HG03108 (cell line): Measurements from ENCODE around the gene DPP8.

Source experiments
- ATAC-seq: cut with Tn5 transposase; IDR thresholded peaks from one replicate; pipeline ENCODE4 v1.9.1; 2021; ENCODE audit warnings: moderate library complexity; ENCODE audit not compliant: unreplicated experiment

DPP8 gene

DNA sequence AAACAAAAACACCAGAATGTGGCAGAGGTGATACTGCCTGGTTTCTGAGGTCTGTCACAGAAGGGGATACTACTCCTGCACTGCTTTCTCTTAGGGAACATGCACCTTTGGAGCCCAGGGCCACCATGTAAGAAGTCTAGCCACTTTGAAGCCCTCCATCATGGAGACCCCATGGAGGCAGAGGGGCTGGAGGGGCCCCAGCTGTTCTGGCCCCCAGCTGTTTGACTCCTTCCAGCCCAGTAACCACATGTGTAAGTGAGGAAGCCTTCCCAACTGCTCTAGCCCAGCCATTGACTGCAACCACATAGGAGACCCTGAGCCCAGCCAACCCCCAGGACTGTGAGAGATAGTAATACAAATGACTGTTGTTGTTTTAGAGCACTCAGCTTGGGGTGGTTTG, 85.8 kb downstream of the DPP8 start:
- ATAC-seq, result no peak

- no peak for ATAC-seq
Observed at GRCh38 chr15:65426216-65426853, 91.2 kb downstream of the DPP8 start.

GRCh38 chr15:65424683-65425082, 92.8 kb downstream of the DPP8 start:
- no peak for ATAC-seq

- no peak for ATAC-seq
Observed at GRCh38 chr15:65423976-65424679, 93.4 kb downstream of the DPP8 start.

DNA sequence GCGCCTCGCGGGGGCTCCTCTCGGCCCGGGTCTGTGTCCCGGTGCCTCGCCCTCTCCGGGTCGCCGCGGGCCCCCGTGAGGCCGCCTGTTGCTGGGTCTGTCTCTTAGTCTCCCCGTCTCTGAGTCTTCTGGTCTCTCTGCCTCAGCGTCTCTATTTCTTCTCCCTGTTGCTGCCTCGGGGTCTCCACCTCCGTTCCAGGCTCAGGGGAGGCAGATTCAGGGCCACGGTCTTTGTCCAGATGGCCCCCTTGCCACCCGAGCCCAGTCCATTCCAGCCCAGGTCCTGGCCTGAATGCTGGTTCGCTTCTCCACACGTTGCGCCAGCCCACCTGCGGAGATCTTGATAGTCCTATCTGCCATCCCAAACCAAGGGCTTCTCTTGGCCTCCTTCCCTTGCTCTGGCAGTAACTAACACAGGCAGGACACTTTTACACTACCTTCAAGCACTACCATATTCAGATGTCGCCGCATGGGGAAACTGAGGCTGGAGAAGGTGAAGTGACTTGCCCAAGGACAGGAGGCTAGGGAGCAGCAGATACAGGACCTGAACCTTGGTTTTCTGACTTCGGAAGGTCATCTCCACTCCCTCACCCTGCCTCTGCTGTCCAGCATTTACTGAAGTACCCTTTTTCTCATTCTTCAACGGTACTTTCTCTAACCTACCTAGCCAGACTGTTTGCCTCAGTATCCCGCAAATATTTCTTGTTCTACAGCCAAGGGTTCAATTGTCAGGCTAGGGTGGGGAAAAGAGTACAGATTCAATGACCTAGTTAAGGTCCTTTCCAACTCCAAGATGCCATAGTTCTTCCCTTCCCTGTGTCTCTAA, 94.1 kb downstream of the DPP8 start:
- ATAC-seq, result no peak

- no peak for ATAC-seq
Observed at GRCh38 chr15:65421360-65422215, 95.9 kb downstream of the DPP8 start.

GRCh38 chr15:65420975-65421359, 96.5 kb downstream of the DPP8 start:
- no peak for ATAC-seq

- ATAC-seq, result no peak
Observed at GRCh38 chr15:65418596-65418995, 98.9 kb downstream of the DPP8 start.

GRCh38 chr15:65416845-65417416, 100.6 kb downstream of the DPP8 start:
- ATAC-seq, result no peak

DNA sequence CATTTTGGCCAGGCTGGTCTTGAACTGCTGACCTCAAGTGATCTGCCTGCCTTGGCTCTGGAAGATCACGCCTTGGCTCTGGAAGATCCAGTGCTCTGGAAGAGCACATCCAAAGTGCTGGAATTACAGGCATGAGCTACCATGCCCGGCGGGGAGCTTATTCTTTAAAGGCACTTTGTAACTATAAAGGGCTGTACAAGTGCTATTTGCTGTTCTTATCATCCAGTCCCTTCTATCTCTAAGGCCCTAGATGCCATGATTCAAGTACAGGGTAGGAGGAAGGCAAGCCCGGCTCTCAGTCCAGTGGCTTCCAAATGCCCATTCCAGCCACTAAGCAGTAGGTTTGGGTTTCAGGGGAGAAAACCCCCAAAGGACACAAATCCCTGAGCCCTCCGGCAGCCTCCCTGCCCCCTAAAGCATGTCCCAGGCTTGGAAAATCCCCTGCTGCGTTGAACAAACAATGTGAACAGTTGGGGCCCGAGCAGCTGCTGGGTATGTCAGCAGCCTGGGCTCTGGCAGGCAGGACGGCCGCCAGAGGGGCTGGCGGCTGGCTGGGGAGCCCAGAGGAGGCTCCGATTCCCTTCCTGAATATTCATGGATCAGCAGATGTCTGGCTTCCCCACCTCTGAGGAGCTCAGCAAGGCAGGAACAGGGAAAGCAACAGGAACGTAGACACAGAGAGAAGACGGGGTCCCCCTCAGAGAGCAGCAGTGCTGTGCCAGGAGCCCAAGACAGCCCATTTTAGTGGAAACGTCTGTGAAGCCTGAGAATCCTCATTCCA, 102.5 kb downstream of the DPP8 start:
- no peak for ATAC-seq

DNA sequence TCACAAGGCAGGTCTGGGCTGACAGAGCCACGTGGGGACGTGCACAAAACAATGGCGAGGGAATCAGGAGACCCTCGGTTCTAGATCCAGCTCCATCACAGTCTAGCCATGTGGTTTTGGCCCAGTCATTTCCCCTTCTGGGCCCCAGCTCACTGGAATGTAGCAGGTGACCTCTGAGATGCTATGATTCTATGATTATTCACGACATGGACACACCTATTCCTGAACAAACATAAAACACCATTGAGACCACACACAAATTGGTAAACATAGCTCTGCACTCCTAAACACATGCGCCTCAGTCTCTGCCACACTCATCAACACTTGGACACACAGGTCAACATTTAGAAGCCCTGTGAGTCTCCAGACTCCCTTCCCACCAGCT, 103.7 kb downstream of the DPP8 start:
- no peak for ATAC-seq

DNA sequence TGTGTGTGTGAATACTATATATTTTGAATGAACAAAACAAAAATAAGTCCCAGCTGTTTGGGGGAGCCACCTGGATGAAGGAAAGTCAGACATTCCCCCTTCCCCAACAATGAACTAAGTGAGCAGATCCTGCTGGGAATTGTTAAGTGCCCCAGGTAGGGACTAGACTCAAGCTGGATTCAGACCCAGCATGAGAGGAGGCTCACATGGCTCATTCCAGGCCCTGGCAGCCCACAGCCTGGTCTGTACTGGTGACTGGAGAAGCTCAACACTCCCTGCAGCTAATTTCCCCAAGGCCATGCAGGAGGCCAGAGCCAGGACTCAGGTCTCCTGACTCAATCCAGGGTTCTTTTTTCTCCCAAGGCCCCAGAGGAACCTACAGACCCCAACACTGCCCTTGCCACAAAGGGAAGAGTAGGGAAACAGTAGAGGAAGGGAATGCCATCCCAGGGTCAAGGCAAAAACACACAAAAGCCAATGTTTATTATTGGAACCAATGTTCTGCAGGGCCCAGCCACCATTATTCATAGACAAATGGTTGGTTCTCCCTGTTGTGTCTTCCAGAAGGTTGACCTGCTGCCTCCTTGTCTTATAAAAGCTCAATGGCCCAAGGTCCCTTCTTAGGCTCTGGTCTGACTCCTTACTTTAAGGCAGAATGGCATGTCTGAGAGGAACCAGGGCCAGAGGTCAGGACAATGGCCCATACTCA, 104.3 kb downstream of the DPP8 start:
- ATAC-seq, result no peak

- ATAC-seq, result no peak
Observed at GRCh38 chr15:65412556-65412955, 104.9 kb downstream of the DPP8 start.

- no peak for ATAC-seq
Observed at GRCh38 chr15:65411465-65412071, 105.9 kb downstream of the DPP8 start.

GRCh38 chr15:65410972-65411371, 106.5 kb downstream of the DPP8 start:
- ATAC-seq, result no peak

- ATAC-seq, result no peak
Observed at GRCh38 chr15:65410036-65410435, 107.5 kb downstream of the DPP8 start.

DNA sequence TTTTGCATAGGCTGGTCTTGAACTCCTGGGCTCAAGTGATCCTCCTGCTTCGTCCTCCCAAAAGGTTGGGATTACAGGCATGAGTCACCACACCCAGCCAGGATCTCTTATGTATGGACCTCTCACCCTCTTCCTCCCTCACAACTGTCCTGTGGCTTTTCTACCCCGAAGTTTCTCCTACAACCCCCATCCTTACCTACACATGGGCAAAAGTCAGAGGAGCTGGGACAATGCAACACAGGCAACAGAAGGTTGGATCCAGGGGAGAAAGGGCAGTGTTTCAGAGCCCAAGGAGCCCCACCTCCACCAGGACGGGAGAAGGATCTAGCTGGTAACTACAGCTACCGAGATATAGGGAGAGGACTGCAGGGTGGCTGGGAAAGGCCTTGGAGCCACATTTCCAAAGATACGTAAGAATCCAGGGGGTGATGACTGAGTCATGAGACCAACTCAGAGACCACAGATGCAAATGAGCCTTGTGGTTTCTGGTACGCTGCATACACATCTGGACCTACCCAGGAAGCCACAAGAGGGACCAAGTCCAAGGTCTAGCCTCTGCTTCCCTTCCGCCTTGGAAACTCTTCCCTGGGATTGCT, 108.4 kb downstream of the DPP8 start:
- no peak for ATAC-seq

GRCh38 chr15:65408324-65409035, 109.0 kb downstream of the DPP8 start:
- no peak for ATAC-seq
